ENCODE data around the gene AIF1L.

AIF1L gene

DNA sequence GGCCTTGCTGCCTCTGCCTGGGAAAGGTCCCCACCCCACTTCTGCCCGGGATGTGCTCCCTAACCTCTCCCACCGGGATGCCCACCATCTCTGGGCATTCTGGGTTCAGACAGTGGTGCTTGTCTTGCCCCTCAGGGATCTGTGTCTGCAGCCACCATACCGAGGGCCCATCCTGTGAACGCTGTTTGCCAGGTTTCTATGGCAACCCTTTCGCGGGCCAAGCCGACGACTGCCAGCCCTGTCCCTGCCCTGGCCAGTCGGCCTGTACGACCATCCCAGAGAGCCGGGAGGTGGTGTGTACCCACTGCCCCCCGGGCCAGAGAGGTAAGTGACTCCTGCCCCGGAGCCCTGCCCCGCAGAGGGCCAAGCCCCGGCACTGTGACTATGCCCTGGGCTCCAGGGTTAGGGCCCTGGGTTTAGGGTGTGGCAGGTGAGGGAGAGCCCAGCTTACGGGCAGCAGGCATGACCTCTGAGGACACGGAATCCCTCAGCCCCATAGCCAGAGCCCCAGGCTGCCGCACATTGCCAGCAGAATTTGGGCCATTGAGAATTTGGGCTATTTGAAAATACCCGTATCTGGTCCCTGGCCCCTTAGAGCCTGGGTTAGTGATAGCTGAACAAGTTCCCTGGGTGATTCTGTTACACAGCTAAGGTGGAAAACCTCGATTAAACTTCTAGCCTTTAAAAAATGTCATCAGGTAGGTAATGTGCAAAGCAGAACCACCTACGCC, 35.3 kb upstream of the AIF1L start:
- Histone ChIP-seq H3K27me3 (ENCODE audit: control insufficient read depth in 1 of 2, insufficient read depth in 2 of 2, low read length in 2 of 2) (peaks cover 0 to 5% of the 10 kb centered on the region in 2 donors), H3K9ac (ENCODE audit: low read length in 2 of 2) (no peak overlapping the region), H3K27ac (ENCODE audit: low read length) (no peak overlapping the region), H3K36me3 (ENCODE audit: control insufficient read depth in 2 of 2, insufficient read depth in 2 of 2, low read length in 2 of 2) (no peaks in the 10 kb centered on the region), H3K4me3 (ENCODE audit: low read length in 2 of 2) (no peak overlapping the region), H3K9me3 (ENCODE audit: control insufficient read depth in 2 of 2, low read length in 2 of 2) (no peaks in the 10 kb centered on the region), H3K4me1 (ENCODE audit: control insufficient read depth, insufficient read depth, low read length) (no peaks in the 10 kb centered on the region)

DNA sequence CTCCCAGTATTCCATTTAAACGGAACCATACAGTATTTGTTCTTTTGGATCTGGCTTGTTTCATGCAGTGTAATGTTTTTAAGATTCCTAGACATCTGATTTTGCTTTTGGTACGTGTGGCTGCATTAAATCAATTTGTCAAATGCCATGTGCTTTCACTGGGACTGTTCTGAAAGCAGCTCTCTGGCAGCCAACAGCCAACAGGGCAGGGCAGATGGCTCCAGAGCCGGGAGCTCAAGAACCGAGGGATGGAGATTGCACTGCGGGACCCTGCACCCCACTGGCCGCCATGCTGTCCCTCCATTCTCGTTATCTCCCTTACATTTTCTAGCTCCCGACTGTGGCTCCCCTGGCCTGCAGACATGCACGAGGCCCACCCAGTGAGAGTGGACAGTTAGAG, 33.4 kb upstream of the AIF1L start:
- no peaks in the 10 kb centered on the region for H3K36me3 ChIP-seq (ENCODE audit: control insufficient read depth in 2 of 2, insufficient read depth in 2 of 2, low read length in 2 of 2)
- no peaks in the 10 kb centered on the region for H3K4me1 ChIP-seq (ENCODE audit: control insufficient read depth, insufficient read depth, low read length)
- H3K27me3 ChIP-seq (ENCODE audit: control insufficient read depth in 1 of 2, insufficient read depth in 2 of 2, low read length in 2 of 2), result no peaks in the 10 kb centered on the region
- no peak overlapping the region for H3K27ac ChIP-seq (ENCODE audit: low read length)
- H3K9ac ChIP-seq (ENCODE audit: low read length in 2 of 2), result no peak overlapping the region
- H3K4me3 ChIP-seq (ENCODE audit: low read length in 2 of 2), result no peak overlapping the region
- H3K9me3 ChIP-seq (ENCODE audit: control insufficient read depth in 2 of 2, low read length in 2 of 2), result no peaks in the 10 kb centered on the region

DNA sequence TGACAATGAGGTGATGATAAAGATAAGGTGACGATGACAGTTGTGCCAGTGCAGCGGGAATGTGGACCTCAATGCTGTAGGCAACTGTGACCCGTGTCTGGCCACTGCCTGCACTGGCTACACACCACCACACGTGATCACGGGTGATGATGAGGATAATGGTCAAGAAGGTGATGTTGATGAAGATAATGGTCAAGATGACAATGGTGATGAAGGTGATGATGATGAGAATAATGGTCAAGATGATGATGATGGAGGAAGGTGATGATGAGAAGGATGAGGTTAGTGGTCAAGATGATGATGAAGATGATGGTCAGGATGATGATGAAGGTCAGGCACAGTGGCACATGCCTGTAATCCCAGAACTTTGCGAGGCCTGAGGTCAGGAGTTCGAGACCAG, 30.7 kb upstream of the AIF1L start:
- Histone ChIP-seq H3K4me1 (ENCODE audit: control insufficient read depth, insufficient read depth, low read length) (no peaks in the 10 kb centered on the region), H3K4me3 (ENCODE audit: low read length in 2 of 2) (no peak overlapping the region), H3K36me3 (ENCODE audit: control insufficient read depth in 2 of 2, insufficient read depth in 2 of 2, low read length in 2 of 2) (no peaks in the 10 kb centered on the region), H3K27ac (ENCODE audit: low read length) (no peak overlapping the region), H3K9ac (ENCODE audit: low read length in 2 of 2) (no peak overlapping the region), H3K27me3 (ENCODE audit: control insufficient read depth in 1 of 2, insufficient read depth in 2 of 2, low read length in 2 of 2) (peaks cover 0 to 5% of the 10 kb centered on the region in 2 donors), H3K9me3 (ENCODE audit: control insufficient read depth in 2 of 2, low read length in 2 of 2) (no peaks in the 10 kb centered on the region)

DNA sequence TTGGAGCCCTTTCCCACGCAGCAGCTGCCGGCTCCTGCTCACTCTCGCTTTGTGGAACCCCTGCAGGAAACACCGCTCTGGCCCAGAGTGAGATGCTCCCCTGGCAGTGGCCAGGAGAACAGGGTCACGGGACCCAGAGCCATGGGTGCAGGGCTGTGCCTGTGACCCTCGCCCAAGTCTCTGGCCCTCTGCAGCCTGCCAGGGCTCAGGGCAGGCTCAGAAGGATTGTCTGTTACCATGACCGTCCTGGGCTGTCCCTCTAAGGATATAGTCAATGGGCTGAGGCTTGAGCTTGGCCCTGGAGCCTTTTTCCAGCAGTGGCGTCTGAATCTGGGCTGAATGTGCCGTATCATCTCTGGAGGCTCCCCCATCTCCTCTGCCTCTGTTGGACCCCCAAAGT, 28.7 kb upstream of the AIF1L start:
- Histone ChIP-seq H3K27ac (ENCODE audit: low read length) (no peak overlapping the region), H3K4me3 (ENCODE audit: low read length in 2 of 2) (no peak overlapping the region), H3K9me3 (ENCODE audit: control insufficient read depth in 2 of 2, low read length in 2 of 2) (no peaks in the 10 kb centered on the region), H3K36me3 (ENCODE audit: control insufficient read depth in 2 of 2, insufficient read depth in 2 of 2, low read length in 2 of 2) (no peaks in the 10 kb centered on the region), H3K27me3 (ENCODE audit: control insufficient read depth in 1 of 2, insufficient read depth in 2 of 2, low read length in 2 of 2) (peaks cover 0 to 7% of the 10 kb centered on the region in 2 donors), H3K9ac (ENCODE audit: low read length in 2 of 2) (no peak overlapping the region), H3K4me1 (ENCODE audit: control insufficient read depth, insufficient read depth, low read length) (no peaks in the 10 kb centered on the region)

DNA sequence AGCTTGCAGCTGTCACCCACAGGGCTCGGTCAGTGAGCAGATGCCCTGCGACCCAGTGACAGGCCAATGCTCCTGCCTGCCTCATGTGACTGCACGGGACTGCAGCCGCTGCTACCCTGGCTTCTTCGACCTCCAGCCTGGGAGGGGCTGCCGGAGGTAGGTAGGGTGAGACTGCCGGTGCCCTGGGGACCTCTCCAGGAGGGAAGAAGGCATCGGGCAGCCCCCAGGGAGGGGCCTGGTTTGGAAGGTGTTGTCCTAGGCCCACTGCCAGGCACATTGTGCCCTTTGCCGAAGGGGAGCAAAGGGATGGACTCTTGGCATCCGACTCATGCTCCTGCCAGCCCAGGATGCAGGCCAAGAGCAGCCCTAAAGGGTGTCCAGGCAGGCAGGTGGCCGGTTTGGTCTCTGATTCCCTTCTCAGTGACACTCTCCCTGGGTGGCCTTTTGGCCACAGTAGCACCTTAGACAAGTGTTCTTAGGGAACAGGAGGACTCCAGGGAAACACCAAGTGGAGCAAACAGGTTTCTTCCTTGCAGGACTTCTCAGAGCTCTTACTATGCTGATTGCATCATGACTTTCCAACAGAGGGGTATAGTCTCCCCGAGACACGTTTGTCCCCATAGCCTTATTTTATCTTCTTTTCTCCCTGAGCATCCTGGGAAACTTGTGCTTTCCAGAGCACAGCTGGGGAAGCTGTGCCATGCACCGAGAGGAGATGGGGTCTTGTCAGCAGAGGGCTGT, 28.1 kb upstream of the AIF1L start:
- H3K4me1 ChIP-seq (ENCODE audit: control insufficient read depth, insufficient read depth, low read length), result no peaks in the 10 kb centered on the region
- no peak overlapping the region for H3K9ac ChIP-seq (ENCODE audit: low read length in 2 of 2)
- peaks cover 0 to 7% of the 10 kb centered on the region in 2 donors for H3K27me3 ChIP-seq (ENCODE audit: control insufficient read depth in 1 of 2, insufficient read depth in 2 of 2, low read length in 2 of 2)
- no peak overlapping the region for H3K27ac ChIP-seq (ENCODE audit: low read length)
- no peak overlapping the region for H3K4me3 ChIP-seq (ENCODE audit: low read length in 2 of 2)
- no peaks in the 10 kb centered on the region for H3K9me3 ChIP-seq (ENCODE audit: control insufficient read depth in 2 of 2, low read length in 2 of 2)
- H3K36me3 ChIP-seq (ENCODE audit: control insufficient read depth in 2 of 2, insufficient read depth in 2 of 2, low read length in 2 of 2), result no peaks in the 10 kb centered on the region

DNA sequence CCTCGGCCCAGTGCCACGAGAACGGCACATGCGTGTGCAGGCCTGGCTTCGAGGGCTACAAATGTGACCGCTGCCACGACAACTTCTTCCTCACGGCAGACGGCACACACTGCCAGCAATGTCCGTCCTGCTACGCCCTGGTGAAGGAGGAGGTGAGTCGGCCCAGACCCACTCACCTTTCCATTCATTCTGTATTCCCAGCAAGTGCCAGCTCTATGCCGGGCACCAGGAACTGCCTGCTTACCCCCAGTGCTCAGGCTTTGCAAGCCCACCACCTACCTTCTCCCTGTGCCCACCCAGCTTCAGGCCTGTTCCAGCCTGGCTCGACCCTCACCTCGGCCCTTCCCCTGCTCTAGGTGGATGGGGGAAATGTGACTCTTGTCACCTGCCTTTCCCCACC, 26.6 kb upstream of the AIF1L start:
- Histone ChIP-seq H3K9ac (ENCODE audit: low read length in 2 of 2) (no peak overlapping the region), H3K4me1 (ENCODE audit: control insufficient read depth, insufficient read depth, low read length) (no peaks in the 10 kb centered on the region), H3K27ac (ENCODE audit: low read length) (no peak overlapping the region), H3K9me3 (ENCODE audit: control insufficient read depth in 2 of 2, low read length in 2 of 2) (no peaks in the 10 kb centered on the region), H3K4me3 (ENCODE audit: low read length in 2 of 2) (no peak overlapping the region), H3K36me3 (ENCODE audit: control insufficient read depth in 2 of 2, insufficient read depth in 2 of 2, low read length in 2 of 2) (no peaks in the 10 kb centered on the region), H3K27me3 (ENCODE audit: control insufficient read depth in 1 of 2, insufficient read depth in 2 of 2, low read length in 2 of 2) (peaks cover 0 to 7% of the 10 kb centered on the region in 2 donors)

DNA sequence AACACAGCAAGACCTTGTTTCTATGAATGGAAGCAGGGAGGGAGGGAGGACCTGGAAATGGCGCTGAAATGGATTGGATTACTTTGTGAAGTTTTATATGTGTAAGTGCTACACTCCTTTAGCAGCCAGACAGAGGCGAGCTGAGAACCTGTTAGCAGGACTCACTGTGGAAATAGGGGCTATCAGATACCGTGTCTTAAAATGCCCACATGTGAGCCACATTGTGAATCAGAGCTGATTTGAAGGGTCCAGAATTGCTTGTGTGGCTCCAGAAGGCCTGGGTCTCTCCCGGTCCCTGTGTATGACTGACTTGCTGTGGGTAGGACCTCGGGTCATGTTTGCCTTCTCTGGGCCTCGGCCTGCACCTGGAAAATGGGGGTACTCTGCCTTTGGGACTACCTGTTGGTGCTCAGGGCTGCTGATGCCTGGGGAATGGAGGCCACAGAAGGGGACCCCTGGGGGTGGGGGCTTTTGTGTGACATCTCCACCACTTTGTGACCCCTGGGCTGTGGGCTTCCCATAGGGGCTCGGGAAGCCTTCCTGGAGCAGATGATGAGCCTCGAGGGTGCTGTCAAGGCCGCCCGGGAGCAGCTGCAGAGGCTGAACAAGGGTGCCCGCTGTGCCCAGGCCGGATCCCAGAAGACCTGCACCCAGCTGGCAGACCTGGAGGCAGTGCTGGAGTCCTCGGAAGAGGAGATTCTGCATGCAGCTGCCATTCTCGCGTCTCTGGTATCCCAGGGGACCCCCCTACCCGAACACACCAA, 24.0 kb upstream of the AIF1L start:
- Histone ChIP-seq H3K4me1 (ENCODE audit: control insufficient read depth, insufficient read depth, low read length) (no peaks in the 10 kb centered on the region), H3K27me3 (ENCODE audit: control insufficient read depth in 1 of 2, insufficient read depth in 2 of 2, low read length in 2 of 2) (peaks cover 0 to 7% of the 10 kb centered on the region in 2 donors), H3K27ac (ENCODE audit: low read length) (no peak overlapping the region), H3K4me3 (ENCODE audit: low read length in 2 of 2) (no peak overlapping the region), H3K9me3 (ENCODE audit: control insufficient read depth in 2 of 2, low read length in 2 of 2) (no peaks in the 10 kb centered on the region), H3K36me3 (ENCODE audit: control insufficient read depth in 2 of 2, insufficient read depth in 2 of 2, low read length in 2 of 2) (no peaks in the 10 kb centered on the region), H3K9ac (ENCODE audit: low read length in 2 of 2) (no peak overlapping the region)

DNA sequence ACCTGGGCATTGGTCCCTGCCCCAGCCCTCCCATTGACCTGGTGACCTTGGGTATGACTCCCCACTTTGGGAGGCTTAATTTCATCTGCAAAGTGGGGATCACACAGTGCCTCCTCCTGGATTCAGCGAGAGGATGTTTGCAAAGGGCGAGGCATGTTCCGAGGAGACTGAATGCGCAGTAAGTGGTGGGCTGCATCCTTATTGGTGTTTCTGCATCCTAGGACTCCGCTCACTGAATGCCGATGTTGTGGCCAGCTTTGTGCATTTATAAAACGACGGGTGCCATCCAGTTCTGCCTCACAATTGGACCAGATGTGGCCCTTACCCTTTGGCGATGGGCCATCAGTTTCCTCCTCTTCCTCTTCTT, 23.5 kb upstream of the AIF1L start:
- Histone ChIP-seq H3K27ac (ENCODE audit: low read length) (no peak overlapping the region), H3K9ac (ENCODE audit: low read length in 2 of 2) (no peak overlapping the region), H3K4me1 (ENCODE audit: control insufficient read depth, insufficient read depth, low read length) (no peaks in the 10 kb centered on the region), H3K9me3 (ENCODE audit: control insufficient read depth in 2 of 2, low read length in 2 of 2) (no peaks in the 10 kb centered on the region), H3K4me3 (ENCODE audit: low read length in 2 of 2) (no peak overlapping the region), H3K36me3 (ENCODE audit: control insufficient read depth in 2 of 2, insufficient read depth in 2 of 2, low read length in 2 of 2) (no peaks in the 10 kb centered on the region), H3K27me3 (ENCODE audit: control insufficient read depth in 1 of 2, insufficient read depth in 2 of 2, low read length in 2 of 2) (peaks cover 0 to 7% of the 10 kb centered on the region in 2 donors)

DNA sequence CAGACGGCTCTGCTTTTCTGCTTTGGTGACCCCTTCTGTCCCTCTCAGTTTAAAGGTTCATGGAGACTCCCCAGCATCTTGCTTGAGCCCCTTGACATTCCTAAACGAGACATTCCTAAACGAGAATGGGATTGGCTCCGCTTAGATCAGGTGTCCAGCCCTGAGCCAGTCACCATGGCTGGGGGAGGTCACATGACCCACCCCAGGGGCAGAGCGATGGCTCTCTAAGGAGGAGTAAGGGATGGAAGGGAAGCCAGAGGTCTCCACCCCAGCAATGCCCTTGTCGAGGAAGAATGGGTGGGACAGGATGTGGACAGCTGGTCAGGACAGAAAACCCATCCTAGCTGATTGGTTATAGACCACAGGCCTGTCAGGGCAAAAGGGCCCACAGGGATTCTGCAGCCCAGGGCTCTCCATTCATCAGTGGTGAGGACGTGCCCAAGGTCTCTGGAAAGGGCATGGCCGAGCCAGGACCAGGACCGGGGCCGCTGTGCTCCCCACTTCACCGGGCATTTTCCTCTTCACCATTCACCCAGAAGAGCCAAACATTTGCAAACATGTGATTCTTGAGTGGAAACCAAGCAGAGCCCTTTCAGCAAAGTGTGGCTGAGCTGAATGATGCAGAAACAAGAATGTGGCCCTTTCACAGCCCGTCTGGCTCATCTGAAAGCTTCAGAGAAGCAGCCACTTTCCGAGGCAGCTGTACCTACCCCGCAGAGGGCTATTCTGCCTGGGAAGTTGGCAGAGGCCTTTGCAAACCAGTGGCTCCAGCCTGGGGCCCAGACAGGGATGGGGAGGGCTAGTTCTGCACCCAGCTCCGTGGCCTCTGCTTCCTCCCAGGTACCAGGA, 19.8 kb upstream of the AIF1L start:
- Histone ChIP-seq H3K9ac (ENCODE audit: low read length in 2 of 2) (no peak overlapping the region), H3K27me3 (ENCODE audit: control insufficient read depth in 1 of 2, insufficient read depth in 2 of 2, low read length in 2 of 2) (peaks cover 0 to 3% of the 10 kb centered on the region in 2 donors), H3K27ac (ENCODE audit: low read length) (no peak overlapping the region), H3K9me3 (ENCODE audit: control insufficient read depth in 2 of 2, low read length in 2 of 2) (no peaks in the 10 kb centered on the region), H3K36me3 (ENCODE audit: control insufficient read depth in 2 of 2, insufficient read depth in 2 of 2, low read length in 2 of 2) (no peaks in the 10 kb centered on the region), H3K4me3 (ENCODE audit: low read length in 2 of 2) (no peak overlapping the region), H3K4me1 (ENCODE audit: control insufficient read depth, insufficient read depth, low read length) (no peaks in the 10 kb centered on the region)
